AG09319 (cell line): ENCODE results near the gene OR10A4.

Source experiments
- DNase-seq: peaks from one replicate; pipeline ENCODE4 v3.0.0-alpha.2; 2010; ENCODE audit warnings: low read depth; ENCODE audit errors: extremely low read depth
- TF ChIP-seq, protein P1 (sequence below): IDR thresholded peaks from 2 replicates; pipeline ENCODE4 v1.5.1; 2011; ENCODE audit warnings: low read depth, mild to moderate bottlenecking, inconsistent platforms, low read length, moderate library complexity

OR10A4 gene

DNA sequence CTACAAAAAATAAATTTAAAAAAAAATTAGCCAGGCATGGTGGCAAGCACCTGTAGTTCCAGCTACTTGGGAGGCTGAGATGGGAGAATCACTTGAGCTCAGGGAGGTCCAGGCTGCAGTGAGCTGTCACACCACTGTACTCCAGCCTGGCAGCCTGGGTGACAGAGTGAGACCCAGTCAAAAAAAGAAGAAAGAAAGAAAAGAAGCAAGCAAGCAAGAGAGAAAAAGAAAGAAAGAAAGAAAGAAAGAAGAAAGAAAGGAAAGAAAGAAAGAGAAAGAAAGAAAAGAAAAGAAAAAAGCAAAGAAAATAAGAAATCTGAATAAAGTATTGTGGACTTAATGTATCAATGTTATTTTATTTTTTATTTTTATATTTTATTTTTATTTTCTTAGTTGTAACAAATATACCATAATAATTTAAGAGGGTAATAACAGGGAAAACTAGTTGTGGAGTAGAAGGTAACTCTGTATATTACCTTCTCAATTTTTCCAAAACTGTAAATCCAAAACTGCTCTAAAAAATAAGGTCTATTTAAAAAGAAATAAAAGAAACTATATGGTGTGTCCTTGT is 48.7 kb downstream of the OR10A4 start:
- TF ChIP-seq, protein P1, sequence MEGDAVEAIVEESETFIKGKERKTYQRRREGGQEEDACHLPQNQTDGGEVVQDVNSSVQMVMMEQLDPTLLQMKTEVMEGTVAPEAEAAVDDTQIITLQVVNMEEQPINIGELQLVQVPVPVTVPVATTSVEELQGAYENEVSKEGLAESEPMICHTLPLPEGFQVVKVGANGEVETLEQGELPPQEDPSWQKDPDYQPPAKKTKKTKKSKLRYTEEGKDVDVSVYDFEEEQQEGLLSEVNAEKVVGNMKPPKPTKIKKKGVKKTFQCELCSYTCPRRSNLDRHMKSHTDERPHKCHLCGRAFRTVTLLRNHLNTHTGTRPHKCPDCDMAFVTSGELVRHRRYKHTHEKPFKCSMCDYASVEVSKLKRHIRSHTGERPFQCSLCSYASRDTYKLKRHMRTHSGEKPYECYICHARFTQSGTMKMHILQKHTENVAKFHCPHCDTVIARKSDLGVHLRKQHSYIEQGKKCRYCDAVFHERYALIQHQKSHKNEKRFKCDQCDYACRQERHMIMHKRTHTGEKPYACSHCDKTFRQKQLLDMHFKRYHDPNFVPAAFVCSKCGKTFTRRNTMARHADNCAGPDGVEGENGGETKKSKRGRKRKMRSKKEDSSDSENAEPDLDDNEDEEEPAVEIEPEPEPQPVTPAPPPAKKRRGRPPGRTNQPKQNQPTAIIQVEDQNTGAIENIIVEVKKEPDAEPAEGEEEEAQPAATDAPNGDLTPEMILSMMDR = no peak
- DNase-seq = no peak

DNA sequence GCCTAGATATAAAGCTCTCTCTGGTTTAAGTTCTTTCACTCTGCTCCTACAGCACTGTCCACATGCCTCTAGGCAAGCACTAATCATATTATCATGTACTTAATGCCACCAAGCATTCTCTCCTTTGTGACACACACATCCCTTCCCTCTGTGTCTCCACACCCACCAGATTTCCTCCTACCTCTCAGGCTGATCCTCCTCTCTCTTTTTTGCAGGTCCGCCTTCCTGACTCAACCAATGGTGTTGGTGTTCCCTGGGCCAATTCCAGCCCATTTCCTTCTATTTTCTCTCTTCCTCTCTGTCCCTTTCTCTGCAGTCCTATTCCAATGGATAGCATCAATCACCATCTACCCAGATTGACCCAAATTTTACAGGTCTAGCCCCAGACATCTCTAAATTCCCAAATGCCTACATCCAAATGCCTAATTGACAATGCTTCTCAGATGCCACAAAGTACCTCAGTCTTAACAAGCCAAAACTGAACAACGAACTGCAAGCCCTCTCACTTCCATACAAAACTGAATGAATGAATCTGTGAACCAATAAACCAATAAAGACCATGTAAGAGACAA is 49.3 kb downstream of the OR10A4 start:
- DNase-seq = no peak
- TF ChIP-seq, protein P1 = no peak

DNA sequence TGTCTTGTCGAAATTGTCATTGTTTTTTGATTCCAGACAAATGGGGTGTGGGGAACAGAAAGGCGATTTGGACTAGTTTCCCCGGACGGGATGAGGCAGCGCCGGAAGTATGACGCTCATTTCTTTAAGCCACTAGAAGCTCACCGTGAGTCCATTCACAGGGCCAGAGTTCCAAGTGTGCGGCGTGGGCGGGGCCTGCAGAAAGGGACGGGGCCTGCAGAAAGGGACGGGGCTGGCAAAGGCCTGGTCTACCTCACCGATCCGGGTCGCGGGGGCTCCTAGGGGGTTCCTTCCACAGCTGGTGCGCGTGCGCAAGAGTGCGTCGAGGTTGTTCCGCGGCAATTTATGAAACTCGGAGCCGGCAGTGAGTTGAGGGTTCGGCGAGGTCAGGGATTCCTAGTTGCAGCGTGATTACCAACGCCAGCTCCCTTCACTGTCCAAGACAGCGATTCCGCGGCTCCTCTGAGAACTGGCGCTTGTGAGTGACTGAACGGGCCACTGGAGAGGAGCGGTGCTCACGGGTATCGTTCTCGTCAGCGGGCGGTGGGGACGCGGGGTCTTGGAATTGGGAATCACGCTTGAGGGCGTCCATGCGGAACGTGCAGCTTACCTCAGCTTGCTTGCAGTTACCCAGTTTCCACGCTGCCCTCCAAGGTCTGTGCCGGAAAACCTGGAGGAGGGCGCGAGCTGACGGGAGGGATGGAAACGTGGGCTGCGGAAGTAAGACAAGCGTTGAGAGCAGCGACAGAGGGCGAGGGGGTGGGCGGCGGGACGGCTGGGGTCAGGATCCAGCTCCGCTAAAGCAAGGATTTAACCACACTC is 50.0 kb downstream of the OR10A4 start, which contains the start of gene ZNF215:
Gene ZNF215, plus strand, starts transcription at position 219 of the 822 bp plus-strand sequence. CDS start 5,847 bp downstream, outside the sequence.
- TF ChIP-seq, protein P1 = no peak
- DNase-seq = peak; percentile 57

DNA sequence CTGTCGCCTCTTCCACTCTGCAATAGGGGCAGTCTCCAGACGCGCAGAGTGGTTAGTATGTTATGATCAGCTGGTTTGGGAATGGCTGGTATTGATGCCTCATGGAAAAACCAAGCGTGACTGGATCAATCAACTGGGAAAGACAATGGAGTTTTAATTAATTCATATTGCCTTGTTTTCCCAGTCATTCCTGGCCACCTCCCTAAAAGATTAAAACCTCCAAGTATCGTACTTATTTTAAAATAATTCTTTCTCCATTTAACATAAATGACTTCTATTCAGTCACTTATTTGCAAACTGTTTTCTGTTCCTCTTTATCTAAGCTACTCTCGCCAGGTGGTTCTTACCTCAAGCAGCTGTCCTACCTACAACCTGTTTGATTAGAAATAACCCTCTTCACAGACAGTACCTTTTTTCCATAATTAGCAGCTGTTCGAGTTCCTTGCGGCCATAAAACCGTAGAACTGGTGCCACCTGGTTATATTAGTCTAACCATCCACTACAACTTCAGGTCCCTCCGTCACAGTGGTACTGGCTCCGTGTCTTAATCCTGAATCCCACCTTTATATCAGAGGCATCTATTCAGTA is 50.7 kb downstream of the OR10A4 start:
- DNase-seq = no peak
- TF ChIP-seq, protein P1 = no peak
